ENCODE results near the gene C1RL. TPM values are rescaled to one million over a fixed set of nuclear protein-coding genes. Genes with fewer than 3 reads are reported as not detected.

The C1RL gene
- total RNA-seq, 1 experiment from 2014 or later: 16.3 TPM

DNA sequence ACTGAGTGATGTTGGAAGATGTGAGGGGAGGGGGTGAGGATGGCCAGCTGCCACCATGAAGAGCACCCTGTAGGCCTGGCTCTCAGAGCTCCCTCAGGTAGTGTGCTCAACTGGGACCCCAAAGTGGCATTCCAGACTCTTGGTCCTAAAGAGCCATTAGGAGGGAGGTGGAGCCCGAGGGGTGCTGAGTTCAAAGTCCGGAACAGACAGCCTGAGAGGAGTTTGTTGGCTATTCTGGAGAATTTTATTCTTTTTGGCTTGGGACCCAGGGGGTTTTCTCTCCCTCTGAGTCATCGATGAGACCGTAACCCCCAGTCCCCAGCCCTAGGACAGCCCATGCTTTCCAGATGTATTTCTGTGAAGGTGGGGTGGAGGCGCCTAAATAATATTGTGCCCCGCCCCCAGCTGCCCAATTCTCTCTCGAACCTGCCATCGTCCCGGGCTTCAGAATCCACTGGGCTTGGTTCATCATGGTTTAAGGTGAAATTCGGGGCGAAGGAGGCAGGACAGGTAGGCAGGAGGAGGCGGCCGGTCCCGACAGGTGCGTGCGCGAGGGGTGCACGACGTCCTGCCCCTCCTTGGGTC lies 20.4 kb upstream of the C1RL start:
- Histone ChIP-seq H3K4me3 (ENCODE audit: insufficient read depth, low read depth, low read length) (peak overlapping the region; percentile 73), H3K27me3 (ENCODE audit: control insufficient read depth, insufficient read depth, low read length) (peaks cover 22% of the 10 kb centered on the region), H3K36me3 (replicated peaks; ENCODE audit: control insufficient read depth, insufficient read depth, low read length) (no peaks in the 10 kb centered on the region; the same call in 1 of the 2 replicates)
- no peak for DNase-seq

DNA sequence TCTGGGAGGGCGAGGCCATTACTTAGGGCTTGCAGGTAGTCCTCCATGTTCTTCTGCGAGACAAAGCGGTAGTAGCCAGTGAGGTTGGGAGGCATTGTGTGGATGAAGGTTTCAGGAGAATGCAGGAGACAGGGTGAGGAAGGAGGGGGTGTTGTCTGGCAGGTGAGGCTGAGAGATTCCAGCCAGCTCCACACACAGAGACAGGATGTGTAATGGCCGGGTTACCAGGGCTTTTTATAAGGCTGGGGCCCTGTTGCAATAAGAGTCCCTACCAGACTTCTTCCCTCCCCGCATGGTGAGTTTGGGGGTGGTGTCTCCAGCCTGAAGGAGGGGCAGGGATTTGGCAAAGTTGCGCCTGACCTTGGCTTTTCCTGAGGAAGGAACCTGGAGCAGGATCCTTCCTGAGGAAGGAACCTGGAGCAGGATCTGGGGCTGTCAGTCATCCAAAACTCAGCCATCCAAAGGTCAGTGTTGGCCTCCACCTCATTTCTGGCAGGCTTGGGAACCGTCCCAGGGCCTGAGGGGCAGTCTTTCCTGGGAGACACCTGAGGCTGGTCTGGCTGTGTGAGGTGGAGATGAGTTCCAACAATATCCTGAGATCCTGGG lies 19.8 kb upstream of the C1RL start, which contains the start of gene RBP5:
Gene RBP5, minus strand, starts transcription at position 209 of the 606 bp plus-strand sequence. Its CDS starts 114 bp downstream, at position 95.
- H3K4me3 ChIP-seq (ENCODE audit: insufficient read depth, low read depth, low read length): peak within 1 kb of the TSS; percentile 73
- peaks cover 22% of the 10 kb centered on the region for H3K27me3 ChIP-seq (ENCODE audit: control insufficient read depth, insufficient read depth, low read length)
- DNase-seq: peak; percentile 53
- H3K36me3 ChIP-seq (replicated peaks; ENCODE audit: control insufficient read depth, insufficient read depth, low read length): no peaks in the 10 kb centered on the region; the same call in 1 of the 2 replicates

DNA sequence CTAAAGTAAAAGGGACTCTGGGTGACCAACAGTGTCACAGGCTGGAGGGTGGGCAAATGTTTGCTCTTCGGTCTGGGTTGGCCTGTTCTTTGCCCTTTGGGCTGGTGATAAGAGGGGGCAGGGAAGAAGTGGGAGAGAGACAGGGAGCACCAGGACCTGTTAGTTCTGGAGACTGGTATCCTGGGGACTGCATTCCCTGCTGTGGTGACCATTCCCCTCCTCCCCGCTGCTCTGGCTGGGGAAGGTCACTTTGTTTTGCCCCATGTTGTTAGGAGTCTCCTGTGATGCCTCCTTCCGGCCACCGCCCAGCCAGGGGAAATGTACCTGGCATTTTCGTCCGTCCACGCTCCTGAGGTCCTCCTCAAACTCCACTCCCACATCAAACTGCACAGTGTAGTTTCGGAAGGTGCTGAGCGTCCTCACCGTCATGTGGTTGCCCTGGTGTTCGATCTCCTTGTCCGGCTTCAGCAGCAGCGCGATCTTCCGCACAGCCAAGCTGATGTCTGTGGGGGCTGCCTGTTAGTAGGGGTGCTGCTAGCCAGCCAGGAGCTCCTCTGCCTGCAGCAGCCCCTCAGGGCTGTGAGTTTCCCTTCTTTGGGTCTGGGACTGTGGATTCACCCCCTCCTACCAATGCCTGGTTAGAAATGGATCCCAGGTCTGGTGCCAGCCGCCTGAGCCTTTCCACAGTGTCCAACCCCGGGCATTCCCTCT lies 19.1 kb upstream of the C1RL start:
- H3K4me3 ChIP-seq (ENCODE audit: insufficient read depth, low read depth, low read length): no peak overlapping the region
- no peak for DNase-seq

DNA sequence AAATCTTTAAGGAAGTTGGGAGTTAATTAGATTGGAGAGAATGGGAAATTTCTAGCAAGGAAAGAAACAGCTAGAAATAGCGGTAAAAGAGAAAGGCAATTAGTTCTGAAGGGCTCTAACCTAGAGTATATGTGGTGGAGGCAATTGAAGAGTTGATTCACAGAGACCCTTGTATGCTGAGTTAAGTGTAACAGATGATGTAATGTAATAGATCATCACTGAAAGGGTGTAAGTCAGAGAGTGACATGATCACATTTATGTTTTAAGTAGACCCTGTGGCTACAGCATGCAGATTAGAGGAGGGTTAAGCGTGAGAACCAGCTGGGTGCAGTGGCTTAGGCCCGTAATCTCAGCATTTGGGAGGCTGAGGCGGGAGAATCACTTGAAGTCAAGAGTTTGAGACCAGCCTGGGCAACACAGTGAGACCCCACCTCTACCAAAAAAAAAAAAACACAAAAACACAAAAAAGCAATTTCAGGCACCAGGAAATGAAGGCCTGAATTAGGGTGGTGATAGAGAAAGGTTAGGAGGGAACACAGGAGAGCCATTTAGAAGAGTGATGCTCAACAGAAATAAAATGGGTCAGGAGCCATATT lies 16.7 kb upstream of the C1RL start:
- DNase-seq: no peak
- no peak overlapping the region for H3K4me3 ChIP-seq (ENCODE audit: insufficient read depth, low read depth, low read length)
- H3K27me3 ChIP-seq (ENCODE audit: control insufficient read depth, insufficient read depth, low read length): peaks cover 10% of the 10 kb centered on the region
- no peaks in the 10 kb centered on the region for H3K36me3 ChIP-seq (replicated peaks; ENCODE audit: control insufficient read depth, insufficient read depth, low read length)

More for the DNA sequence above, 19.1 kb upstream of the C1RL start:
- no peaks in the 10 kb centered on the region for H3K36me3 ChIP-seq (replicated peaks; ENCODE audit: control insufficient read depth, insufficient read depth, low read length)
- peaks cover 22% of the 10 kb centered on the region for H3K27me3 ChIP-seq (ENCODE audit: control insufficient read depth, insufficient read depth, low read length)

DNA sequence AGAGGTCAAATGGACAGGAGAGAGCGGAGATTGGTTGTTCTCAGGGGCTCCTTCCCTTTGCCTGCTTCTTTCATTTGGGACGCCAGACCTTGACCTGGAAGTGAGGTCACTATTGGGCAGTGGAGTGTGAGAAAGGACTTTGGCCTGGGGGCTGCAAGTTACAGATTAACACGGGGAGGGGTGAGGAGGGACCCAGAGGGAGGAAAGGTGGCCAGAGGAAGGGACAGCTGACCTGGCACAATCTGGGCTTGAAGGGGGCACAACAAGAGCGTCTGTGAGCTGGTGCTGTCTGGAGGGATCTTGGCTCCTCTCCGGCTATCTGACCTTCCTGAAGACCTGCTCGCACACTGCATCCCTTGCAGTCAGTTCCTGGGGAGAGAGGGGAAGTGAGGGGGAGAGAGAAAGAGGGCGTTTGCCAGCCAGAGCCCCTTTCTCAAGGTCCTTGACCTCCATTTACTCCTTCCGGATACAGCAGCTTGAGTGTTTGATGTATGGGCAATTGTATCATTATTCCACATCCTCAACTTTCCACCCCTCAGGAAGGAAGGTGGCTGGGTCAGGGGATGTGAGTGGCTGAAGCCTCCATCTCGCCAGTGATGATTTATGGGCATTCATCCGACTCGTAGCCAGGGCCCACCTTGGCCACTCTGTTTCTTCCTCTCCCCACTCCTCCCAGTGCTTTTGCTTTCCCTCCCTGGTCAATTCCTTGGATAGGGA lies 14.9 kb upstream of the C1RL start:
- no peaks in the 10 kb centered on the region for H3K36me3 ChIP-seq (replicated peaks; ENCODE audit: control insufficient read depth, insufficient read depth, low read length)
- H3K4me3 ChIP-seq (ENCODE audit: insufficient read depth, low read depth, low read length): no peak overlapping the region
- H3K27me3 ChIP-seq (ENCODE audit: control insufficient read depth, insufficient read depth, low read length): peaks cover 2% of the 10 kb centered on the region
- DNase-seq: peak; percentile 12

DNA sequence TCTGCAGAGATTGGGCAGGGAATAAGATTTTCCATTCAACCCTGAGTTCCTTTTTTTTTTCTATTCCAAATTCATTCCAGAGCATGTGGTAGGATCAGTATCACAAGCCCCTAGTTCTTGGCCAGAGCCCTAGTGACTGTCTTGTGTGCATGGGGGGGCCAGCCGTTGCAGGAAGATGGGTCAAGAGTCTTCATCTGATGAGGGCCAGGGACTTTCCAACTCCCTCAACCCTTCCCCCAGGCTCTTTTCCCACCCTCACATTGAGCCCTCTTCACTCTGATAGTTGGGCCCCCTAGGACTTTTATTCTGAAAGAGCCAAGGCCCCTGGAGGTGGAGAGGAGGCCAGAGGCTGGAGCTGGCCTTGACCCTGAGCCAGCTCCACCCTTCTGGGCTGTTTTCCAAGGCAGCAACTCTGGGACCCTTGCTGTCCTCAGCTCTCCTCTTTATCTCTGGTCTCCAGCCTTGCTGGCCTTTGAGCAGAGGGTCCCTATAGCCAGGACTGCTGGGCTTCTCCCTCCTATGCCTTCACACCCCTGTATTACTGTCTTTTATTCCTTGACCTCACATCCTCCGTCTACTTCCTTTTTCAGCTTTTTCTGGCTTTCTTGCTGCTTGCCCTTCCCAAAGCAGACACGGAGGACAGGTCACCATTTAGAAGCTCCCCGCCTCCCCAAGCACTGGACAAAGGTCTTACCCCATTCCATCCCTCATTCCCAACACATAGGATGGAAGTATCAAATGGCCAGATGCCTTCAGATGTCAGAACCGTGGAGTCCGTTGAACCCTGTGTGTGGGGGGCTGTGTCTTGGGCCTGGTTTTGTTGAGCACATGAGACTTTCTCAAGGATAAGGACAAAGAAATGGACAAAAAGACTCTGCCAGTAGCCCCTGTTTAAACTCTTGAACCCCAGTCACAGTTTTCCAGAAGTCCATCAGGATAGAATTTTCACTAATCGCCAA lies 14.1 kb upstream of the C1RL start:
- Histone ChIP-seq H3K27me3 (ENCODE audit: control insufficient read depth, insufficient read depth, low read length) (no peaks in the 10 kb centered on the region; the same call in 1 of the 2 replicates), H3K36me3 (replicated peaks; ENCODE audit: control insufficient read depth, insufficient read depth, low read length) (no peaks in the 10 kb centered on the region)

DNA sequence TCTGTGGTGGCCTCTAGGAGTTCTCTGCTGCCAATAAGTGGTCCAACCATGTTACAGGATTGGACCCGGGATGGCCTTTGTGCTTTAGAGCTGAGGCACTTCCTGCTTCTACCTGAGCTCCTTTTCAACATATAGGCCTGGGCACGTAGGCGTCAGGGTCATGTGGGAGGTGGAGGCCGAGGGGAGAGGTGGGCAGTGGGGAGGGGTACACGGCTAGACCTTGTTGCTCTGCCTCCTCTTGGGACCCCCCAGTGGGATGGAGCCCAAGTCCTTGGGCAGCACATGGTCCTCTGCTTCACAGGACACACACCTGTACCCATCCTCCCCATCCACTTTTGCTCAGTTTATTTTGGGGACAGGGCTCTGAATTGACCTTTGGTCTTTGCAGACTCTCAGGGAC lies 12.3 kb upstream of the C1RL start:
- DNase-seq: no peak
- H3K4me3 ChIP-seq (ENCODE audit: insufficient read depth, low read depth, low read length): no peak overlapping the region
- H3K27me3 ChIP-seq (ENCODE audit: control insufficient read depth, insufficient read depth, low read length): no peaks in the 10 kb centered on the region

More for the DNA sequence above, 14.1 kb upstream of the C1RL start:
- no peak overlapping the region for H3K4me3 ChIP-seq (ENCODE audit: insufficient read depth, low read depth, low read length)
- peak; percentile 29 for DNase-seq

DNA sequence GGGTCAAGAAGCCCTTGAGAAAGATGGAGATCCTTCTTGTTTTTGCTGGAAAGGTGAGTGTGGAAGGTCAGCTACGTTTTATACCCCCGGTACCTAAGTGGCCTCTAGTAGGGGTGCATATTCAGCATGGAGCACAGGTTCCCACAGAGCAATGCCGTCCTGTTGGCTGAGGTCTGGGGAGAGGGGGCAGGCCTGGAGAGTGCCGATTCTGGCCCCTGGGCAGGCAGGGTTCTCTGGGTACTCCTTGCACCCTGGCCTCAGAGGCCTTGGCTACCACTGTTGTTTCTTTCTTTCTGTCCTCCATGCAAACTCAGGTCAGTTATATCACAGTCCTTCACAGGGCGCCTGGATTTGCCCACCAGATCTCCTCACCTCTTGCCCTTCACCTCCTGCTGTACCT lies 11.2 kb upstream of the C1RL start:
- no peak overlapping the region for H3K4me3 ChIP-seq (ENCODE audit: insufficient read depth, low read depth, low read length)
- H3K36me3 ChIP-seq (replicated peaks; ENCODE audit: control insufficient read depth, insufficient read depth, low read length): no peaks in the 10 kb centered on the region
- no peaks in the 10 kb centered on the region for H3K27me3 ChIP-seq (ENCODE audit: control insufficient read depth, insufficient read depth, low read length)
- peak; percentile 14 for DNase-seq

More for the DNA sequence above, 12.3 kb upstream of the C1RL start:
- no peaks in the 10 kb centered on the region for H3K36me3 ChIP-seq (replicated peaks; ENCODE audit: control insufficient read depth, insufficient read depth, low read length)

DNA sequence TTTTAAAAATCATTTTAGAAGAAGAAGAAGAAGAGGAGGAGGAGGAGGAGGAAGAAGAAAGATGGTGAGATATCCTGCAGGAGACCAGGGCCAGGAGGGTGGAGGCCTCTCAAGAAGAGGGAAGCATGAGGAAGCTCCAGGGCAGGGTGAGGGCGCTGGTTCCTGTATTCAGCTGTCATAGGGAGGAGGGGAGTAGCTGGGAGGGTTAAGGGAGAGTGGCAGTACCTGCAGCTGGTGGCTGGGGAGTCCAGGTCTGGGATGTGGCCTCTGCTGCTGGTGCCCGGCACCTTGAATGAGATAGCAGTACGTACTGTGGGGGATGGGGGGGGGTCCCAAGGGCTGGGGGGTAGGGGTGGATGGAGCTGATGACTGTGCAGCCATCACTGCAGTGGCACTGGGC lies 9.9 kb upstream of the C1RL start:
- no peak overlapping the region for H3K4me3 ChIP-seq (ENCODE audit: insufficient read depth, low read depth, low read length)
- DNase-seq: peak; percentile 15
- no peaks in the 10 kb centered on the region for H3K36me3 ChIP-seq (replicated peaks; ENCODE audit: control insufficient read depth, insufficient read depth, low read length)
- H3K27me3 ChIP-seq (ENCODE audit: control insufficient read depth, insufficient read depth, low read length): no peaks in the 10 kb centered on the region

DNA sequence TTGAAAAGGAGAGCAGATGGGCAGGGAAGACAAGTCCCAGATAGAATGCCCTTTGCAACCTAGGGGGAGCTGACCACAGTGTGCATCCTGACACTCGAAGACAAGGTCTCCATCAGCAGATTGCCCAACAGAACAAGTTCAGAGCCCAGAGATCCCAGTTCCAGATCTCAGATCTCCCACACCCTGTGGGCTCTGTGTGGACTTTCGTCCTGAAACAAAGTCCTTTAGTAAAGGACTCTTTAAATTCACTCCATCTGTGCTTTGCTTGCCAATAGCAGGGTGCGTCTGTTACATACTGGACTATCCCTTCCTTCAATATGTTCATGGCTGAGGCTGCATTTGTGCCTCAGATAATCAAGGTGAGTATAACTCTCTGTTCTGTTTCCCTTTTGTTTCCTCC lies 8.7 kb upstream of the C1RL start:
- no peaks in the 10 kb centered on the region for H3K36me3 ChIP-seq (replicated peaks; ENCODE audit: control insufficient read depth, insufficient read depth, low read length)
- H3K4me3 ChIP-seq (ENCODE audit: insufficient read depth, low read depth, low read length): no peak overlapping the region
- no peaks in the 10 kb centered on the region for H3K27me3 ChIP-seq (ENCODE audit: control insufficient read depth, insufficient read depth, low read length)
- DNase-seq: no peak

DNA sequence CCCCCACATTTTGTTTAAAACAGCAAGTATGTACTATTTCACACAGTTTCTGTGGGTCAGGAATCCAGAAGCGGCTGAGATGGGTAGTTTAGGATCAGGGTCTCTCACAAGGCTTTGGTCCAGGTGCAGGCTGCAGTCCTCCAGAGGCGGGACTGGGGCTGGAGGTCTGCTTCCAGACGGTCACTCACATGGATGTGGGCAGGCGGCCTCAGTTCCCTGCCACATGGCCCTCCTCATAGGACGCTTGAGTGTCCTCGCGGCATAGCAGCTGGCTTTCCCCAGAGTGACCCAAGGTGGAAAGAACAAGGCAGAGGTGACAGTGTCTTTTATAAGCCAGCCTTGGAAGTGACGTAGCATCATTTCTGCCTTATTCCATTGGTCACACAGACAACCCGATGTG lies 7.9 kb upstream of the C1RL start:
- H3K27me3 ChIP-seq (ENCODE audit: control insufficient read depth, insufficient read depth, low read length): no peaks in the 10 kb centered on the region
- H3K36me3 ChIP-seq (replicated peaks; ENCODE audit: control insufficient read depth, insufficient read depth, low read length): no peaks in the 10 kb centered on the region
- no peak overlapping the region for H3K4me3 ChIP-seq (ENCODE audit: insufficient read depth, low read depth, low read length)
- DNase-seq: no peak

DNA sequence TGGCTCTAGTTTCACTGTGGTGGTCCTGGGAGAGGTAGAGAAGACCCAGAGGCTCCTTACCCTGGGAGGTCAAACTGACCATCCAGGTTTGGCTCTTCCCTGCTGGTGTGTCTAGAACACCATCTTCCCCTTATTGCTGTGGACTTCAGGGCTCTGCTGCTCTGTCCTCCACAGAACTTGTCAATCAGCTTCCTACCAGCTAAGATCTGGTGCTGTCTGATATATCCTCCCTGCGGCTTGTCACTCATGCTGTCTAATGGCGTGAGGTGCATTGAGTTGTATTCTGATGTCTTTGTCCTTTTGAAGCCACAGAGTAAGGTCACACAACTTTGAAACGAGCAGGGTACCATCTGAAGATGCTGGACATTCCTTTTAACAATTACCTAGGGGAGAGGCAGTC lies 7.2 kb upstream of the C1RL start:
- DNase-seq: no peak
- H3K4me3 ChIP-seq (ENCODE audit: insufficient read depth, low read depth, low read length): no peak overlapping the region
- H3K36me3 ChIP-seq (replicated peaks; ENCODE audit: control insufficient read depth, insufficient read depth, low read length): no peaks in the 10 kb centered on the region
- H3K27me3 ChIP-seq (ENCODE audit: control insufficient read depth, insufficient read depth, low read length): no peaks in the 10 kb centered on the region

DNA sequence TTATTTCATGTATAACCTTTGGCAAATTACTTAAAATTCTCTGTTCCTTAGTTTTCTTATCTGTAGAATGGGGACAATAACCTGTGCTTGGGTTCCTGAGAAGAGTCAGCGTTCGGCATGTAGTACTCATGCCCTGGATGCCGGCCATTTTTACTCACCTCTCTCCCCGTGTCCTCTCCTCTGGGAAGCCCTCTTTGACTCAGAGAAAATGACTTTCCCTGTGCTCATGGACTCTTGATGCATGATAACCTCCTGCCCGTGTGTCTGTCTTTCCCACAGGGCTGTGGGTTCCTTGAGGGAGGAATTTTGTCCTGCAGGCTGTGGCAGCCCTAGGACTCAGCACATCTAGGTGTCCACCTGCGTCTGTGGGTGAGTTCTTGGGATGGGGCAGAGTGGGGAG lies 5.8 kb upstream of the C1RL start:
- no peaks in the 10 kb centered on the region for H3K36me3 ChIP-seq (replicated peaks; ENCODE audit: control insufficient read depth, insufficient read depth, low read length)
- H3K4me3 ChIP-seq (ENCODE audit: insufficient read depth, low read depth, low read length): no peak overlapping the region
- no peaks in the 10 kb centered on the region for H3K27me3 ChIP-seq (ENCODE audit: control insufficient read depth, insufficient read depth, low read length)
- no peak for DNase-seq

Measured in H7 (cell line).